Measurements from ENCODE around the gene COX17.

The COX17 gene

GRCh38 chr3:119625451-119626153 is 51.6 kb downstream of the COX17 start:
- no peaks in the 10 kb centered on the region for H3K27me3 ChIP-seq
- no peaks in the 10 kb centered on the region for H3K9me3 ChIP-seq
- no peak for DNase-seq
- no peak overlapping the region for H3K4me3 ChIP-seq (ENCODE audit: low read depth, low read length)
- no peaks in the 10 kb centered on the region for H3K36me3 ChIP-seq
- no peak for TF ChIP-seq CTCF (IDR thresholded peaks at IDR 0.05; ENCODE audit: low read depth, low read length)
- no peaks in the 10 kb centered on the region for H3K4me1 ChIP-seq

- no peaks in the 10 kb centered on the region for H3K36me3 ChIP-seq
- TF ChIP-seq CTCF (IDR thresholded peaks at IDR 0.05; ENCODE audit: low read depth, low read length) = no peak
- H3K9me3 ChIP-seq = no peaks in the 10 kb centered on the region
- no peak overlapping the region for H3K4me3 ChIP-seq (ENCODE audit: low read depth, low read length)
- no peaks in the 10 kb centered on the region for H3K27me3 ChIP-seq
- H3K4me1 ChIP-seq = no peaks in the 10 kb centered on the region
- DNase-seq = no peak
Observed at GRCh38 chr3:119624002-119624720, 53.0 kb downstream of the COX17 start.

GRCh38 chr3:119620899-119621298 is 56.3 kb downstream of the COX17 start:
- DNase-seq = no peak
- Histone ChIP-seq H3K27me3 (no peaks in the 10 kb centered on the region), H3K4me3 (ENCODE audit: low read depth, low read length) (no peak overlapping the region), H3K9me3 (no peaks in the 10 kb centered on the region), H3K4me1 (no peaks in the 10 kb centered on the region), H3K36me3 (no peaks in the 10 kb centered on the region)
- TF ChIP-seq CTCF (IDR thresholded peaks at IDR 0.05; ENCODE audit: low read depth, low read length) = no peak
